Activated CD8-positive, alpha-beta memory T cell treated with anti-CD3 and anti-CD28 coated beads for 48 hours (primary cell): ENCODE data around the gene IFNA10.
"Not testable (repeated sequence)": the region's sequence is repeated elsewhere in the genome, so short reads cannot be mapped to it uniquely, and the experiment has no call there.

Experiments used
- DNase-seq, 3 experiments: peaks; one replicate each; pipeline ENCODE4 v3.0.0-alpha.2; 2020; ENCODE audit warnings: low read depth in 2 of 3, low spot score in 2 of 3

IFNA10 gene

GRCh38 chr9:21194867-21195776, 11.8 kb downstream of the IFNA10 start:
- not testable (repeated sequence) for DNase-seq

GRCh38 chr9:21187487-21187886, 19.5 kb downstream of the IFNA10 start, which contains the start of gene IFNA4:
TSS of gene IFNA4 (minus strand) at chr9:21187587. CDS start at chr9:21187531, 56 bp downstream.
- not testable (repeated sequence) for DNase-seq

- not testable (repeated sequence) for DNase-seq
These were observed 23.9 kb downstream of the IFNA10 start for GRCh38 chr9:21182810-21183736.

GRCh38 chr9:21174671-21175070, 32.3 kb downstream of the IFNA10 start:
- no peak for DNase-seq

GRCh38 chr9:21172156-21172555, 34.8 kb downstream of the IFNA10 start:
- DNase-seq: no peak

- DNase-seq: no peak
These were observed 35.6 kb downstream of the IFNA10 start for GRCh38 chr9:21171351-21171750.

GRCh38 chr9:21166560-21166959, 40.4 kb downstream of the IFNA10 start, which contains the start of gene IFNA21:
TSS of gene IFNA21 (minus strand) at chr9:21166660. CDS start at chr9:21166612, 48 bp downstream.
- not testable (repeated sequence) for DNase-seq

- DNase-seq: no peak
These were observed 41.4 kb downstream of the IFNA10 start for GRCh38 chr9:21165516-21165915.

- DNase-seq: no peak
These were observed 46.8 kb downstream of the IFNA10 start for GRCh38 chr9:21160178-21160577.
